Measurements from ENCODE around the gene HOXC6. TPM values are rescaled to one million over a fixed set of nuclear protein-coding genes. Genes with fewer than 3 reads are reported as not detected.

Gene HOXC6
- total and polyA plus RNA-seq, 10 of the 15 experiments (the other 5 are each of a cell fraction or from before 2014, with no cell fraction given), result 0.02 to 0.55 (median 0.45) TPM; not detected in 4

DNA sequence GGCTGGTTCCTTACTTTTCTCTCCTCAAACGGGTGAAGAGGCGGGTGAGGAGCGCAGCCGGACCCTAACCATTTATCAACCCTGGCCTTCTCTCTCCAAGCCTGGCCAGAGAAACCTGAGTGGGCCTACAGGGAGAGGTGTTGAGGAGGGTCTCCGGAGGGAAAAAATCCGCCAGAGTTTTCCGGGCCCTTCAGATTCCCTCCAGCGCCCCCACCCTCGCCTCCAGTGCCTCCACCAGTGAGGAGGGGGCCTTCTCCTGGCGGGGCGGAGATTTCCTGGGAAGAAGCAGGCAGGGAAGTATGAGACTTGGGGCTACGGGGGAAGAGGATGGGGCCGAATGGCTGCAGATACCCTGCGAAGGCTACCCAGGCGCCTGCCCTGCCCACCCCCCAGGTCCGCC is 3.2 kb downstream of the HOXC6 start:
- intact Hi-C loops (cut with micrococcal nuclease; ENCODE audit: unreplicated experiment) (no loop called here), in situ Hi-C loops (cut with MboI) (no loop called here)
- ChIA-PET SMC1A (ENCODE audit: uncharacterized antibody, unreplicated experiment) (interaction anchor here (1.1 to 5.5 kb wide), 18 partner anchors 9 to 175 kb away, joined by 3 to 126 read pairs (median 8); partner anchors contain the start of genes HOXC4 and SMUG1), POLR2A (interaction anchor here (2.1 kb wide), 1 partner anchor 14 kb away, joined by 12 read pairs; no protein-coding TSS in a partner anchor), CTCF (interaction anchor here (1.1 to 13.4 kb wide), 21 partner anchors 7 to 356 kb away, joined by 3 to 343 read pairs (median 16); partner anchors contain the start of genes HOXC10, HOXC4, HOXC8 and HOXC9), RAD21 (ENCODE audit: unreplicated experiment) (interaction anchor here (1.0 to 12.6 kb wide), 15 partner anchors 8 to 229 kb away, joined by 3 to 222 read pairs (median 15); partner anchors contain the start of genes HOXC4, HOXC8 and SMUG1)
- Histone ChIP-seq H3K79me2 (ENCODE audit: control insufficient read depth, insufficient read depth, low read length) (no peaks in the 10 kb centered on the region), H3K9me3 (replicated peaks; ENCODE audit: control insufficient read depth, insufficient read depth, low read length) (no peaks in the 10 kb centered on the region), H4K20me1 (ENCODE audit: control insufficient read depth, insufficient read depth) (no peaks in the 10 kb centered on the region), H2AFZ (ENCODE audit: control insufficient read depth, low read depth, low read length) (no peak overlapping the region), H3K9ac (ENCODE audit: control insufficient read depth, insufficient read depth, low read length) (no peak overlapping the region), H3K27ac (ENCODE audit: control insufficient read depth, insufficient read depth) (no peak overlapping the region), H3K27me3 (replicated peaks in 1 of 2; ENCODE audit: control insufficient read depth in 2 of 2, insufficient read depth in 2 of 2, low read length in 1 of 2) (peaks cover 3 to 36% of the 10 kb centered on the region in 2 experiments), H3K4me2 (ENCODE audit: control insufficient read depth, insufficient read depth) (no peak overlapping the region), H3K4me3 (no peak overlapping the region), H3K36me3 (ENCODE audit: control insufficient read depth in 2 of 2, insufficient read depth in 2 of 2, low read length in 1 of 2) (no peaks in the 10 kb centered on the region), H3K4me1 (ENCODE audit: control insufficient read depth, insufficient read depth, low read length) (peaks cover 9% of the 10 kb centered on the region)
- TF ChIP-seq RB1 (IDR thresholded peaks at IDR 0.05; ENCODE audit: borderline replicate concordance) (no peak), ZBED1 (IDR thresholded peaks at IDR 0.05; ENCODE audit: borderline replicate concordance) (no peak), CREB1 (IDR thresholded peaks at IDR 0.05; ENCODE audit: low read depth) (no peak), JUND (IDR thresholded peaks at IDR 0.05; ENCODE audit: low read depth, low read length) (no peak), STAT3 (IDR thresholded peaks at IDR 0.05; ENCODE audit: low read depth, low read length) (no peak), CTCF (IDR thresholded peaks at IDR 0.05 in 2 of 3, conservative IDR thresholded peaks at IDR 0.05 in 1 of 3; ENCODE audit: control insufficient read depth in 2 of 3, extremely low read depth in 1 of 3, insufficient read depth in 1 of 3, low read depth in 3 of 3, low read length in 3 of 3) (no peak), SREBF2 (IDR thresholded peaks at IDR 0.05; ENCODE audit: low read length) (no peak), CBX3 (IDR thresholded peaks at IDR 0.05; ENCODE audit: borderline replicate concordance, low read depth) (no peak), SIX5 (IDR thresholded peaks at IDR 0.05; ENCODE audit: low read depth, low read length, severe bottlenecking) (no peak), LARP7 (IDR thresholded peaks at IDR 0.05) (no peak), EP300 (IDR thresholded peaks at IDR 0.05; ENCODE audit: borderline replicate concordance in 1 of 2, control insufficient read depth in 1 of 2, low read depth in 2 of 2, low read length in 2 of 2) (no peak), CEBPB (IDR thresholded peaks at IDR 0.05; ENCODE audit: borderline replicate concordance in 1 of 2, low read depth in 2 of 2, low read length in 2 of 2) (no peak), JUNB (IDR thresholded peaks at IDR 0.05) (no peak), MYC (IDR thresholded peaks at IDR 0.05; ENCODE audit: insufficient read depth, insufficient read length, insufficient replicate concordance, low read length, severe bottlenecking) (no peak)
- TF ChIP-seq, protein P1, sequence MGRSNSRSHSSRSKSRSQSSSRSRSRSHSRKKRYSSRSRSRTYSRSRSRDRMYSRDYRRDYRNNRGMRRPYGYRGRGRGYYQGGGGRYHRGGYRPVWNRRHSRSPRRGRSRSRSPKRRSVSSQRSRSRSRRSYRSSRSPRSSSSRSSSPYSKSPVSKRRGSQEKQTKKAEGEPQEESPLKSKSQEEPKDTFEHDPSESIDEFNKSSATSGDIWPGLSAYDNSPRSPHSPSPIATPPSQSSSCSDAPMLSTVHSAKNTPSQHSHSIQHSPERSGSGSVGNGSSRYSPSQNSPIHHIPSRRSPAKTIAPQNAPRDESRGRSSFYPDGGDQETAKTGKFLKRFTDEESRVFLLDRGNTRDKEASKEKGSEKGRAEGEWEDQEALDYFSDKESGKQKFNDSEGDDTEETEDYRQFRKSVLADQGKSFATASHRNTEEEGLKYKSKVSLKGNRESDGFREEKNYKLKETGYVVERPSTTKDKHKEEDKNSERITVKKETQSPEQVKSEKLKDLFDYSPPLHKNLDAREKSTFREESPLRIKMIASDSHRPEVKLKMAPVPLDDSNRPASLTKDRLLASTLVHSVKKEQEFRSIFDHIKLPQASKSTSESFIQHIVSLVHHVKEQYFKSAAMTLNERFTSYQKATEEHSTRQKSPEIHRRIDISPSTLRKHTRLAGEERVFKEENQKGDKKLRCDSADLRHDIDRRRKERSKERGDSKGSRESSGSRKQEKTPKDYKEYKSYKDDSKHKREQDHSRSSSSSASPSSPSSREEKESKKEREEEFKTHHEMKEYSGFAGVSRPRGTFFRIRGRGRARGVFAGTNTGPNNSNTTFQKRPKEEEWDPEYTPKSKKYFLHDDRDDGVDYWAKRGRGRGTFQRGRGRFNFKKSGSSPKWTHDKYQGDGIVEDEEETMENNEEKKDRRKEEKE (IDR thresholded peaks at IDR 0.05), result no peak
- 24% methylated on average over 14 of the region's 16 CpGs for WGBS (ENCODE audit: insufficient coverage, insufficient replicate concordance, low lambda C conversion rate, missing lambda C conversion rate)
- FAIRE-seq (no peak), DNase-seq (ENCODE audit: low read depth, low spot score) (no peak), ATAC-seq (no peak)
- BruUV-seq (replicated peaks), result no TSS peak

Data from GM12878 (cell line).